Ishikawa (cell line): Measurements from ENCODE around the gene TPK1.

Experiments
- CREB1 ChIP-seq: IDR thresholded peaks from 2 replicates; pipeline ENCODE4 v1.6.1; 2012; ENCODE audit warnings: low read depth
- MAX ChIP-seq: IDR thresholded peaks from 2 replicates; pipeline ENCODE4 v1.6.1; 2012
- RAD21 ChIP-seq: IDR thresholded peaks from 2 replicates; pipeline ENCODE4 v1.6.1; 2012; ENCODE audit warnings: low read depth
- TAF1 ChIP-seq: IDR thresholded peaks from 2 replicates; pipeline ENCODE4 v1.6.1; 2012; ENCODE audit warnings: low read depth, mild to moderate bottlenecking
- TEAD4 ChIP-seq: IDR thresholded peaks from 2 replicates; pipeline ENCODE4 v1.6.1; 2012
- USF1 ChIP-seq: IDR thresholded peaks from 2 replicates; pipeline ENCODE4 v1.6.1; 2012

- no peak for TF ChIP-seq MAX
- TF ChIP-seq USF1, result no peak
- no peak for TF ChIP-seq TEAD4
- TF ChIP-seq RAD21, result no peak
- no peak for TF ChIP-seq CREB1
- no peak for TF ChIP-seq TAF1
These were observed 5.0 kb downstream of the TPK1 start for GRCh38 chr7:144830811-144831210.
